GM04504 (cell line): ENCODE data around the gene LFNG.

Experiments
- DNase-seq: peaks from one replicate; pipeline ENCODE4 v3.0.0-alpha.2; 2012; ENCODE audit warnings: low read depth

LFNG gene

DNA sequence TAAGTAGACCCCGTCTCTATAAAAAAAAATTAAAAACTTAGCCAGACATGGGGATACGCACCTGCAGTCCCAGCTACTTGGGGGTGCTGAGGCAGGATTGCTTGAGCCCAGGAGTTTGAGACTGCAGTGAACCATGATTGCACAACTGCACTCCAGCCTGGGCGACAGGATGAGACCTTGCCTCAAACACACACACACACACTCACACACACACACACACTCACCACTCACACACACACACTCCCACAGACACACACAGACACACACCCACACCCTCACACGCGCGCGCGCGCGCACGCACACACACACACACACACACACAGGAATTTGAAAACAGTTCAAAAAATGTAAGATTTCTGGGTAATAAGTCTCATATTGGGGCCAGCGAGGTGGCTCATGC lies 34.7 kb upstream of the LFNG start:
- DNase-seq = no peak

DNA sequence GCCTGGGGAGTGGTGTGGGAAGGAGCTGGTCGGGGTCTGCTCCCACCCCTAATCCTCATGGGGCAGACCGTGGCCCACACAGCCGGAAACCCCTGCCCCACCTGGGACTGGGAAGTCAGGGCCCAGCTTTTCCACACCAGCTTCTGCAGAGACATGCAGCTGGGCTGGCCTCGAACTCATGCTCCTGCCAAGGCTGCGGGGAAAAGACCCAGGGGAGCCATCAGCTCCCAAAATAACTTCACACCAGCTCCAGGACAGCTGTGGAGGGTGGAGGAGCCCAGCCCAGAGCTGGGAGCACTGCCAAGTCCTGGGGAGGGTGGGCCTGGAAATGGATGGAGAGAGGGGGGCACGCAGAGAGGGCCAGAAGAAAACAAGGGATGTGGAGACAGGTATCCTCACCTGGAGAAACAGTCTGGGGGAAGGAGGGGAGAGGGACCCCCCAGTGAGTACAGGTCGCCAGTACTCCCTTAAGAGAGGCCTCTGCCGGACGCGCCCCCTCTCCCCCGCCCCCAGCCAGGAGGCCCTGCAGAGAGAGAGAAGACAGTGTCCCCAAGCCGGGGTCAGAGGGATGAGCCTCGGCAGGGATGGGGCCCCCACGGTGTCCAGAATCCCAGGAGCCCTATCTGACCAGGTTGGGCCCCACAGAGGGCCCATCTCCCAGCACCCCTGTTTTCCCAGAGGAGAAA lies 31.8 kb upstream of the LFNG start:
- DNase-seq = no peak

DNA sequence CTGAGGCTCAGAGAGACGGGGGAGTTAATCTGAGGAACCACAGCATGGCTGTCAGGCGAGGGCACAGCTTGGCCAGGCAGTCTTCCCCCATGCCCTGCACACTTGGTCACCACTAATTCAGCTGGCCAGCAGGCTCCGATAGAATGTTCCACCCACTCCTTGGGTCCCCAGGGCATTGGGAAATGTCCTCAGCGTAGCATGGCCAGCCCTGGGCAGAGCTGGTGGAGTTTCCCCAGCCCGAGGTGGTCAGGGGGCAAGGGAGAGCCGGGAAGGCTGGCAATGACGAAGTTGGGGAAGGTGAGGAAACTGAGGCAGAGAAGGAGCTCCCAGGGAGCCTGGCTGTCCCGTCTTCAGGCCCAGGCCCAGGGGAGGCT lies 31.3 kb upstream of the LFNG start:
- DNase-seq = no peak

DNA sequence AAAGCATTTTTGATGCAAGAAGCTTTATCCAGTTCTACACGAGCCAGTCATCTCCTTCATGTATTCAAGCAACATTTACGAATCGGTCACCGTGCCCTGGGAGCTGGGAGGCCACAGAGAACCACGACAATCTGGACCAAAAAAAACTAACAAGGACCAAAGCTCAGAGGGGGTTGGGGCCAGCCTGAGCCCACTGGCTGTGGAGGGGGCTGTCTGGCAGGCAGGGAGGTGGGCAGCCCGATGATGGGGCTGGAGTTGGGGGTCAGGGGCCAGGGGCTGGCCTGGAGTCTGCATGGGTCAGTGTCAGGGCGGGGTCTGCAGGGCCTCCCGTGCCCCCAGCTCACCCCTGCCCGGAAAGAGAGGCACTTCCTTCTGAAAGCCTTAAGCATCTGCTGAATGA lies 30.9 kb upstream of the LFNG start:
- DNase-seq = no peak

DNA sequence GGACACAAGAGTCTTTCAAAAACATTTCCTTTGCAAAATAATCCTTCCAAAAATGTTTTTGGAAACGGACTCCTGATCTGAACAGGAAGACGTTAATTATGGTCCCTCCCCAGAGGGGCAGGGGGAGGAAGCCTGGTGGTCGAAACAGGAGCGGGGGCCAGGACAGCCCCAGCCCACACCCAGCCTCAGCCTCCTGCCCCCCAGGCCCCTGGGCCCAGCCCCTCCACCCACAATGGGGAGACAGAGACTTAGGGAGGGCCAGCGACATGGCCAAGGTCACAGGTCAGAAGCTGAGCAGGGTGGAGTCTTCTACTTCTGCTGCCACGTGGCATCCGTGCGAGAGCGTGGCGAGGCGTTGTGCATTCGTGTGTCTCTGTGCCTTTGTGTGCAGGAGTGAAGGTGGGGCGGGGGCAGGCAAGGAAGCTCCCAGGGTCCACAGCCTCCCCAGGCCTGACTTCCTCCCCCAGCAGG lies 29.4 kb upstream of the LFNG start:
- no peak for DNase-seq

DNA sequence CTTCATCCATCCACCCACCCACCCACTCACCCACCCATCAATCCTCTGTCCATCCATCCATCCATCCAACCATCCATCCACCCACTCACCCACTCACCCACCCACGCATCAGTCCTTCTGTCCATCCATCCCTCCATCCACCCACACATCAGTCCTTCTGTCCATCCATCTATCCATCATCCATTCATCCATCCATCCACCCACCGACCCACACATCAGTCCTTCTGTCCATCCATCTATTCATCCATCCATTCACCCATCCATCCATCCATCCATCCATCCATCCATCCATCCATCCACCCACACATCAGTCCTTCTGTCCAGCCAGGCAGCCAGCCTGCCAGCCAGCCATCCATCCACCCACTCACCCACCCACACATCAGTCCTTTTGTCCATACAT lies 27.5 kb upstream of the LFNG start:
- no peak for DNase-seq

DNA sequence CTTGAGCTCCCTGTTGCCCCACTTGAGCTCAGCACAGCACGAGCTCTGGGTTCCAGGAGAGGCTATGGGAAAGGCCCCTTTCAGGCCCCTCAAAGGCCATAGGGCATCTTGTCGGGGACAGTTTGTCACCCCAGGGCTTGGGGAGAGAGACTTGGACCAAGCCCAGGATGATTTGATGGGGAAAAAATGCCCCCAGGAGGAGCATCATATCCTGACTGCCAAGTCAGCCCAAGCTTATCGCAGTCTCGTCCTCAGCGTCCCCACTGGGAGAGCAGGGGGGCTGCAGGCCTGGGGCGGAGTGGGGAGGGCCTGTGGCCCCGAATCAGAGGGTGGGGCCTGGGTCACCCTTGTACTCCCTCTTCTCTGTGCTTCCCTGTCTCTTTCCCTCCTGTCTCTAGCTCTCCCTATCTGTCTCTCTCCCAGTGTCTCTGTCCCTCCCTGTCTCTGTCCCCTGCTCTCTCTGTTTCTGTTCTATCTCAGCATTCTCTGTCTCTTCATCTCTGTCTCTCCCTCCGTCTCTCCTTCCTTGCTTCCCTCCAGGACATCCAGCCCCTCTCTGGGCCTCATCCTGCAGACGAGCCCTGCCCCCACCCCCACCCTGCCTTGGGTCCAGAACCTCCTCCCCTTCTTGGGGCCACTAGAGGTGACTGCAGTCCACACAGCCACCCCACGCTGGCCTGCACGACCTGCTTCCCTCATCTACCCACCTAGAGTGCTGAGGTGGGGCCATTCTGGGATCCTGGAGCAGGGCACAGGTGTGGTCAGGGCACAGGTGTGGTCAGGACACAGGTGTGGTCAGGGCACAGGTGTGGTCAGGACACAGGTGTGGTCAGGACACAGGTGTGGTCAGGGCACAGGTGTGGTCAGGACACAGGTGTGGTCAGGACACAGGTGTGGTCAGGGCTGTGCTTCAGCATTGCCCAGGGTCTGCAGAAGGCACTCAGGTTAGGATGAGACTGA lies 26.1 kb upstream of the LFNG start:
- no peak for DNase-seq

DNA sequence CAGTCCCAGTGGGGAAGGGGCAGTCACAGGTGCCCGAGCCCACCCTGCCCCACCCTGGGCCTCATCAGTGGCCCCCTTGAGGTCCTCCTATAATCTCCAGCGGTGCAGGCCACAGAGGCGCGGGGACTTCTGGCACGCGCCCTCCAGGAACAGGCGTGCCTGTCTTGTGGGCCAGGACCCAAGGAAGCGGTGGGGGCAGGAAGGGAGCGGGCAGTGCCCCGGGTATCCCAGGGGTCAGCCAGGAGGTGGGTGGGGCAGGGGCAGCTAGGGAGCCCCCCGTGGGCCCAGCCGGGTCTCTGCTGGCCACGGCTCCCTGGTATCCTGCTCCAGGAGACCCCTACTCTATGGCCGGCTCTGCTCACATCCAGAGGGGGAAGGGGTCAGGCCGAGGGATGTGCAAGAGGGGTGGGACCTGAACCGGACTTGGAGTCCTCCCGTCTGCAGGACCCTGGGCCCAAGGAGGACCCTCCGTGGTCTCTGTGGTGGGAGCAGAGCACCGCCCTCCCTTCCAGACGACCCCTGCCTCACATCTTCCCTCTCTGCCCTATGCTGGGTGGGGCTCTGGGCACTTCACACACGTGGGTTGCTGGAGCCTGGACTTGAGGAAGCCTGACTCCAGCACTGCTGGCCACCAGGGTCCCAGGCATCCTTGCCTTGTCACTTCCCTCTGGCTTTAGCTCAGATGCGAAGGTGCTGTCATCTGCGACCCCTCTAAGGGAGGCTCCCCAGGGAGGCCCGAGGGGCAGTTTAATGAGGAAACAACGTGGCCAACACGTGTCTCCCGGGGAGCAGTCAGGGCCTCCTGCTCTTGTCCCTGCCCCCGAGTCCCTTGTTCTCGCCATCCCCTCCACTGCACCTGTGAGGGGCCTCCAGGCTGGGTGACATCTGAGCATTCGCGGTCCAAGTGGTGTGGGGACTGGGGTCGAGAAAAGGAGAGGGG lies 25.1 kb upstream of the LFNG start:
- no peak for DNase-seq

DNA sequence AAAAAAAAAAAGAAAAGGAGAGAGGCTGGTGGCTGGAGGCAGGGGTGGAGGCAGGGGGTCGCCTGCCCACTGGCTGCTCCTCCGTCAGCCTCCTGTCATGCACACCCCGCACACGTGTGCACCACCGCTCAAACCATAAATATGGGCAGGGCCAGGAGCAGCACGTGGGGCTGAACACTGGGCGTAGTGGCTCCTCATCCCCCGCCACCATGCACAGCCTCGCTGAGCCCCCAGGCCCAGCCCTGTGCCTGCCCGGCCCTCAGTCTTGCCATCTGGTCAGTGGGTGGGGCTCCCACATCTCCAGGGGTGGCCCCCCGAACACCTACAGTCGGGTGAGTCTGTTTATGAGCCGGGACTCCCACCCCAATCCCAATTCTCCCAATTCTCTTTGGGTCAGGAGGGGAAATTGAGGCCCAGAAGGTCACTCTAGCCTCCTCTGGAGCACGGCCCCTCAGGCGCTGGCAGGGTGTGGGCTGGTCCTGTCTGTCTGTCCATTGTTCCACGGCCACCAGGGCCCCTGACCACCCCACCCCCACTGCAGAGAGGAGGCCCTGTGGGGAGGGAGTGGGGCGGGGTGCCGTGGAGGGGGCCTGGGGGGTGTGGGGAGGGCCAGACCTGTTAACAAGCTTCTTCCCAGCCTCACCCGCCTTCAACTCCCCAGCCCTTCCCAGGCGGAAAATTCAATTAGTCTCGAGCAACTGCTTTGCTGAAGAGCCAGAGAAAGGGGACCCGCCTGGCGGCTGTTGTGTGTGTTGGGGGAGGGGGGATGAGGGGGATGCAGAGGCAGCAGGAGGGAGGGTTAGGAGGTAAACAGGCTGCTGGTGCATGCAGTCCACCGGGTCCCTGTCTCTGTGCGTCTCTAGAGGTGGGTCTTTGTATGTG lies 23.9 kb upstream of the LFNG start:
- DNase-seq = no peak

DNA sequence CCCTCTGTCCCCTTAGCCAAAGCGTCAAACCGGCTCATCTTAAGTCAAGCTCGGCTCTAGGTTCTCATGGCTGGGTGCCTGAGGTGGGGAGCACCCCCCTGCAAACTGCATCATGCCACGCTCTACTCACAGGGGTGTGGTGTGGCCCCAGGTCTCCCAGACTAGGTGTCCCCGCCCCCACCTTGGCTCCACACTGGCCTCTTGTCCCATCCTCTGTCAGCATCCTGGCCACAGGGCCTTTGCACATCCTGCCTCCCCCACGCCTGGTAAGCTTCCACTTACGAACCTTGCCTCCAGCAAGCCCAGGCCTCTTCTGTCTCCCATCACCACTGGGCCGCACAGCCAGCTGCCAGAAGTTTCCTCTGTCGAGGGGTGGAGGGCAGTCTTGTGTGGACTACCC lies 23.2 kb upstream of the LFNG start:
- no peak for DNase-seq

DNA sequence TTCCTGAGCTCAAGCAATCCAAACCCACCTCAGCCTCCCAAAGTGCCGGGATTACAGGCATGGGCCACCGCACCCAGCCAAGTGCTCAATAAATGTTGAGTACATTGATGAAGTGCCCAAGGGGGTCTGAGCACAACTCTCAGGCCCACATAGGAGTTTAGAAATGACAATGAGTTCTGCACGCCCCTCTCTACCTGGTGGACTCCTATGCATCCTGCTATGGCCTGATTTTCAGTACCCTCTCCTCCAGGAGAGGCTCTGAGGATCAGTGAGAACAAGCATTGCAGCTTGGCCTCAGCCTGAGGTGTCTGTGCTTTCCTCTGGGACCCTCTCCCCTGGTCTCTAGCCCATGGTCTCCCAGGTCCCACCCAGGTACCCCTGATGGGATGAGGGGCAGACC lies 22.5 kb upstream of the LFNG start:
- no peak for DNase-seq

DNA sequence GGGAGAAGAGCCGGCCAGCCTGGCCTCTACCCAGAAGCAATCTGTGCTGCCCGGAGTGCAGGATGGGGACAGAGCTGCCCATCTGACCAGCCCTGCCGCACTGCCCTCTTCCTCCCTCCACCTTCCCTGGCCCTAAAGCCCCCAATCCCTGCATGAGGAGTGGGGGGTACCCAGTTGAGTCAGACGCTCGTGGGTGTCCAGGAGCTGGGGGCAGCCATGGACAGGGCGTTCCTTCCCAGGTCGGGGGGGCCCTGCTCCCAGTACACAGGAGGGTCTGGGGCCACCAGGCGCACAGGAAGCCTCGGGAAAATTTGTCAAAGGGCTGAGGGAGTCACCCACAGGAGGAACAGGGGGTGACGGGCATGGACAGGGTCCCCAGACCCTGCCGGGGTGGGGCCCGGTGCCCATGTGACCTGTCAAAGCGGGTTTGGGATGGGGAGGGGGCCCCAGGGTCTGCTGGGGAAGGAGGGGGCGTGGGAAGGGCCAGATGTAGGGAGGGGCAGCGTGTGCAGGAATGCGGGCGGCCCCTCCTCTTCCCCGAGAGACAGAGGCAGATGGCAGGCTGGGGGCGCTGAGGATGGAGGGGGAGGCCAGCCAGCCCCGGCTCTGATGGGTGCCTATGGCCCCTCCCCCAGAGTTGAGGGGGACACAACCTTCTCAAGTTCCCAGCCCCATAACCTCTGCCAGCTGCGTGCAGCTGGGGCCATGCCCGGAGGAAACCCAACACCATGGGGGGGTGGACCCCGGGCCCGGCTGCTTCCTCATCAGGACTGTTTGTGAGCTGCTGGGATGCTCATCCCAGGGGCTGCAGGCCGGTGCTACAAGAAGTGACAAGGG lies 21.9 kb upstream of the LFNG start:
- DNase-seq = no peak

DNA sequence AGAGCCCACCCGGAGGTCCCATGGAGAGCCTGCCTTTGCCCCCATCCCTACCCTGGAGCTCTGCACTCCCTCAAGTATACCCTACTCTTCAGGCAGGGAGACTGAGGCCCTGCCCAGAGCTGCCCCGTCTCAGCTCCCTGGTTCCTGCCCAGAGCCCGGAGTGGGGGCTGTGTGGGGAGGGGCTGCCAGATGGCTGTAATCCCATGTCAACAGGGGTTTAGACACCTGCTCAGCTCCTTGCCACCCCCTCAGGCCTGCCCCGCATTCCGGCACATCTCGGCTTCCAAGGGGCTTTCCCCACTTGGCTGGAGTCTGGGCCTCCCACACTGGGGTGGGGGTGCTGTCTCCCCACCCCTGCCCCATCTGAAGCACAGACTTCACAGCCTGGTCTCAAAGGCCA lies 20.9 kb upstream of the LFNG start:
- no peak for DNase-seq

DNA sequence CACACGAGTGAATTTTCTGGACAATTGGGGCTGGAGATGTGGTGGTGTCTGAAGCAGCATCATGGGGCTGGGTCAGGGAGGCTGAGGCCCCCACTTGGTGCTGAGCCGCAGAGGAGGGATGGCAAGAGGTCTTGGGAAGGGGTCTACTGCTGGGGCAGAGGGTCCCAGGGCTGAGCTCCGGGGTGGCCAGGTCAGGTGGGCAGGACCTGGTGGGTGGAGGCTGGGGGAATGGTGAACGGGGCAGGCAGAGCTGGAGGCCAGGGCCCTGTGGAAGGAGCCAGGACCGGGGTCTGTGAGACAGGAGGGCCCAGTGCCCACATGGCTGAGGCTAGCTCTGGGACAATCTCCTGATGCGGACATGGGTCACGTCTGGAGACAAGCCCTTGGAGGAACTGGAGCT lies 20.4 kb upstream of the LFNG start:
- DNase-seq = no peak

DNA sequence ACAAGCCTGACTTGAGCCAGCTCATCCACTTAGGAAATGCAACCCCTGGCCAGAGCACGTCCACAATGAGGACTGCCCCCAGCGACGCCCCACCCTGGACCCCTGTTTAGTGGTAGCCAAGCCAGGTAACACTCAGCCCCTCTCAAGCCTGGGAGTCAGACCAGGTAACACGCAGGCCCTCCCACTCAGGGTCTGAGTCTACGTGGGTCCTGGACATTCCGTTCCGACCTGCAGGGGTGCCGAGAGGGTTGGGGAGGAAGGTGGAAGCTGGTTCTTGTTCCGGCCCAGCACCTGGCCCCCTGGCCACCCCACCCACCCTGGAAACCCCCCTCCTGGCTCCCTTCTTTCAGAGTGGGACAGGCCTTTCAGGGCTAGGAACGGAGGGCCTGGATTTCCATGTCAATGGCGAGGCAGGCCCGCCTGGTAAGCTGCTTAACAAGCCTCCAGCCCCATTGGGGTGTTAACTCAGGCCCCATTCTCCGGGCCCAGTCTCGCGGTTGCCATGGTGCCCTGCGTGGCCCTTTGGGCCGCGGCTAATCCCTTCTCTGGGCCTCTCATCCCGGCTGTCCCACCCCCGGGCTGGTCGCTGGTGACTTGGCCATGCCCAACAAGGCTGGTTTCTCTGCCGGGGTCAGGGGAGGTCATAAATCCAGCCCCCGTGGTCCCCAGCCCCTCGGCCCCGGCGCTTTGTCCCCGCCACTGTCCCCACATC lies 19.7 kb upstream of the LFNG start:
- no peak for DNase-seq

DNA sequence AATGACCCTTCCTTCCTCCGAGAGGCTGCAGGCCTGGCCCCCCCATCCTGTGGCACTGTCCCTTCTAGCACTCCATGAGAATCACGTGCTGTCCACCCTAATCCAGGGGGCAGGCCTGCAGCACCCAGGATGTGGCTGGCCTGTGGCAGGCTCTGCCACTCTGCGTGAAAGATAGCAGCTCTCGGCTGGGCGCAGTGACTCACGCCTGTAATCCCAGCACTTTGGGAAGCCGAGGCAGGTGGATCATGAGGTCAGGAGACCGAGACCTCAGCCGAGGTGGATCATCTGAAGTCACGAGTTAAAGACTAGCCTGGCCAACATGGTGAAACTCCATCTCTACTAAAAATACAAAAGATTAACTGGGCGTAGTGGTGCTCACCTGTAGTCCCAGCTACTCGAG lies 18.9 kb upstream of the LFNG start:
- DNase-seq = no peak

DNA sequence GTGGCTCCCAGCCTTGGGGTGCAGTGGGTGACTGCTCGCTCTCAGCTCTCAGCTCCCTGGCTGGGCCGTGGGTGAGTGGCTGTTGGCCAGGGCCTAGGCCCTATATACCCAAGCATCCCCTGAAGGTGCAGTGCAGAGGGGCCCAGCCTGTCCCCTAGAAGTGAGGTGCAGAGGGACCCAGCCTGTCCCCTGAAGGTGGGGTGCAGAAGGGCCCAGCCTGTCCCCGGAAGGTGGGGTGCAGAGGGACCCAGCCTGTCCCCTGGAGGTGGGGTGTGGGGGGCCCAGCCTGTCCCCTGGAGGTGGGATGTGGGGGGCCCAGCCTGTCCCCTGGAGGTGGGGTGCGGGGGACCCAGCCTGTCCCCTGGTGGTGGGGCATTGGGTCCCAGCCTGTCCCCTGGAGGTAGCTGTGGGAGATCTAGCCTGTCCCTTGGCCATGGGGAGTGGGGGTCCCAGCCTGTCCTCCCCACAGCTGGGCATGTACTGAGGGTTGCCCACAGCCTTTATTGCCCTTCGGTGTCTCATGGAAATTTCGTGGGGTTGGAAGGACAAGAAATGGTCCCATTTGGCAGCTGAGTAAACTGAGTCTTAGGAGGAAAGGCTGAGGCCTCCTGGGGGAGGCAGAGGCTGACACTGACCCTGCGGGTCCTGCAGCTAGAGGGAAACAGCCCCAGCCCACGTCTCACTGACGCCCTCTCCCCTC lies 17.5 kb upstream of the LFNG start:
- no peak for DNase-seq

DNA sequence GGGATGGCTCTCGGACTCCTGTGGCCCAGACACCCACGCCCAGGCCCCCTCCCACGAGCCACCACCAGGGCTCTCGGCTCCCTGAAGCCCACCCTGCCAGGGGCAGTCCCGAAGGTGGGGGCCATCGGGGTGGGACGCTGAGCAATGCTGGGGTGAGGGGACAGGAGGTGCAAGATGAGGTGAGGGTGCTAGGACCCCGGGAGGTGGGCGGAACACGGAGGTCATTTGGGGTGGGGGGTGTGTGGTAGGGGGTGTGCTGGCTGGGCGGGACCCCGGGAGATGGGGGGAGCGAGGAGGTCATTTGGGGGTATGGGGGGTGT lies 17.0 kb upstream of the LFNG start:
- DNase-seq = no peak
